Thyroid gland (tissue), 4 donors: Measurements from ENCODE around the gene NEK6.

ENCODE experiments used
- POLR2A ChIP-seq, 2 donors: fragments of 450-650 bp; IDR thresholded peaks; one replicate each; pipeline ENCODE4 v1.6.1; 2017; ENCODE audit warnings: antibody characterized with exemption in 2 of 2, mild to moderate bottlenecking in 2 of 2, moderate library complexity in 1 of 2
- TF ChIP-seq, protein P1 (sequence below), 6 experiments: fragments of 200-600 bp in 3 of 6; fragments of 450-650 bp in 3 of 6; sonication (generic) in 3 of 6; IDR thresholded peaks; one replicate each; pipeline ENCODE4 v1.5.1; 2016 to 2019; ENCODE audit warnings: antibody characterized with exemption in 6 of 6, mild to moderate bottlenecking in 2 of 6, inconsistent platforms in 1 of 6, moderate library complexity in 1 of 6

DNA sequence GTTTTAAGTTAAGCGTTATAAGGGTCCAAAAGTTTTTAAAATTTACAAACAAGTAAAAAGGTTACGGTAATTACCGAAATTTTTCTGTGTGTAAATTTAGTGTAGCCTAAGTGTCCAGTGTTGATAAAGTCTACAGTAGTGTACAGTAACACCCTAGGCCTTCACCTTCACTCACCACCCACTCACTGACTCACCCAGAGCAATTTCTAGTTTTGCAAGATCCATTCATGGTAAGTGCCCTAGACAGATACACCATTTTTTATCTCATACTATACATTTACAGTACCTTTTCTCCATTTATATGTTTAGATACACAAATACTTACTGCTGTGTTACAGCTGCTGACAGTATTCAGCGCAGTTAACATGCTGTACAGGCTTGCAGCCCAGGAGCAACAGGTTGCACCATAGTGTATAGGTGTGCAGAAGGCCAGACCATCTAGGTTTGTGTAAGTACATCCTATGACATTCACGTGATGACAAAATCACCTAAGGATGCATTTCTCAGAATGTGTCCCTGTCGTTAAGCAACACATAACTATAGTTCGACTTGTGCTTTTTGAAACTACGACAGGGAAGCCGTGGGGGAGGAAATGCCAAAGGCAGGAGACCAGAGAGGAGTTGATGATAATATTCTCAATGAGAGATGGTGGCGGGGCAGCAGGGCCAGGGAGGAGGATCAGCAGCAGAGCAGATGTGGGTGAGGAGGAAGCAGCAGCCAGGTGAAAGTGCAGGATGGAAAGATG lies 108.9 kb downstream of the NEK6 start:
- TF ChIP-seq, protein P1, sequence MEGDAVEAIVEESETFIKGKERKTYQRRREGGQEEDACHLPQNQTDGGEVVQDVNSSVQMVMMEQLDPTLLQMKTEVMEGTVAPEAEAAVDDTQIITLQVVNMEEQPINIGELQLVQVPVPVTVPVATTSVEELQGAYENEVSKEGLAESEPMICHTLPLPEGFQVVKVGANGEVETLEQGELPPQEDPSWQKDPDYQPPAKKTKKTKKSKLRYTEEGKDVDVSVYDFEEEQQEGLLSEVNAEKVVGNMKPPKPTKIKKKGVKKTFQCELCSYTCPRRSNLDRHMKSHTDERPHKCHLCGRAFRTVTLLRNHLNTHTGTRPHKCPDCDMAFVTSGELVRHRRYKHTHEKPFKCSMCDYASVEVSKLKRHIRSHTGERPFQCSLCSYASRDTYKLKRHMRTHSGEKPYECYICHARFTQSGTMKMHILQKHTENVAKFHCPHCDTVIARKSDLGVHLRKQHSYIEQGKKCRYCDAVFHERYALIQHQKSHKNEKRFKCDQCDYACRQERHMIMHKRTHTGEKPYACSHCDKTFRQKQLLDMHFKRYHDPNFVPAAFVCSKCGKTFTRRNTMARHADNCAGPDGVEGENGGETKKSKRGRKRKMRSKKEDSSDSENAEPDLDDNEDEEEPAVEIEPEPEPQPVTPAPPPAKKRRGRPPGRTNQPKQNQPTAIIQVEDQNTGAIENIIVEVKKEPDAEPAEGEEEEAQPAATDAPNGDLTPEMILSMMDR (IDR thresholded peaks at IDR 0.05) = no peak
- no peak for TF ChIP-seq POLR2A (IDR thresholded peaks at IDR 0.05)
